ENCODE results near the gene LPCAT1. TPM values are rescaled to one million over a fixed set of nuclear protein-coding genes. Genes with fewer than 3 reads are reported as not detected.
"Not testable (repeated sequence)": the region's sequence is repeated elsewhere in the genome, so short reads cannot be mapped to it uniquely, and the experiment has no call there.

The LPCAT1 gene
- total RNA-seq, 1 experiment from 2014 or later: 47.5 TPM

DNA sequence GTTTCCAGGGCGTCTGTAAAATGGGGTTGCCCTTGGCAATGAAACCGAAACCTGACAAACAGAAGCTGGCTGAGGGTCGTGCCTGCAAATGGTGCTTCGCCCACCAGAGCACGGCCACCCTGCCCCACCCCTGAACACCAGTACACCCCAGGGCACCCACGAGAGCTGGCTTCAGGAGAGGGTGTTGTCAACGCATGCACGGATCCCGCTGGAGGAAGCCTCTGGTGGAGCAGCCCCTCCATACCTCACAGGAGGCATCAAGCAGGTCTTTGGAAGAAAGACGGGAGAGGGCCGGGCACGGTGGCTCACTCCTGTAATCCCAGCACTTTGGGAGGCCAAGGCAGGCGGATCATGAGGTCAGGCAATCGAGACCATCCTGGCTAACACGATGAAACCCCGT is 87.1 kb downstream of the LPCAT1 start:
- in situ Hi-C loops (cut with HindIII; ENCODE audit: low pct_unique_long_range_greater_than_20kb, low sequenced_read_pairs): no loop called here
- DNase-seq (ENCODE audit: low read depth, low spot score): no peak

DNA sequence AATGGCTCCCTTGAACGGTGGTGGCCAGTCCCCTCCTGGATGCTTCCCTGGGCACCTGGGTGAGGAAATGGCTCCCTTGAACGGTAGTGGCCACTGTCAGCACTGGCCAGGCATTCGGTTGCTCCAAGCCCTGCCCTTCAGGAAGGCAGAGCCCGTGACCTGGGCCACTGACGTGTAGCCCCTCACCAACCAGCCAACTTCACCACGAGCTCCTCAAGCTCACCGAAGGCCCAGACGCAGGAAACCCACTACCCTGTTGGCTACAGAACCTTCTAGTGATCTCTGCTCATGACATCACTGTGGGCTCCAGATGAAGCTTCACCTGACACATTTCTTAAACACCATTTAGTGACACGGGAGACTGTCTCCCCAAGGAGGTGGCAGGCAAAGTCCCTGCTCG is 87.7 kb downstream of the LPCAT1 start:
- in situ Hi-C loops (cut with HindIII; ENCODE audit: low pct_unique_long_range_greater_than_20kb, low sequenced_read_pairs): no loop called here
- DNase-seq (ENCODE audit: low read depth, low spot score): no peak

DNA sequence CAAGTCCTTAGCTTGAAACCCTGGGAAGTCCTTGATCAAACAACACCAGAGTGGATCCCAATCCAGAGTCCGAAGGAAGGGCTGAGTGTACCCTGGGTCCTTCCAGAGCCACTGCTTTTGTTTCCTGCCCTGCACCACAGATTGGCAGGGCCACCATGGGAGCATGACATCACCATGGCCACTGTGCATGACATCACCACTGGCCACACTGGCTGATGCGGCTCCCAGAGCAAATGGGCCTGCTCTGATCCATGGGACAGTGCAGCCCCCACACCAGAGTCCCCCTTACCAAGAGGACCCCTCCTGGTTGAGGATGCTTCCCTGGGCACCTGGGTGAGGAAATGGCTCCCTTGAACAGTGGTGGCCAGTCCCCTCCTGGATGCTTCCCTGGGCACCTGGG is 88.4 kb downstream of the LPCAT1 start:
- DNase-seq (ENCODE audit: low read depth, low spot score): no peak
- in situ Hi-C loops (cut with HindIII; ENCODE audit: low pct_unique_long_range_greater_than_20kb, low sequenced_read_pairs): no loop called here

DNA sequence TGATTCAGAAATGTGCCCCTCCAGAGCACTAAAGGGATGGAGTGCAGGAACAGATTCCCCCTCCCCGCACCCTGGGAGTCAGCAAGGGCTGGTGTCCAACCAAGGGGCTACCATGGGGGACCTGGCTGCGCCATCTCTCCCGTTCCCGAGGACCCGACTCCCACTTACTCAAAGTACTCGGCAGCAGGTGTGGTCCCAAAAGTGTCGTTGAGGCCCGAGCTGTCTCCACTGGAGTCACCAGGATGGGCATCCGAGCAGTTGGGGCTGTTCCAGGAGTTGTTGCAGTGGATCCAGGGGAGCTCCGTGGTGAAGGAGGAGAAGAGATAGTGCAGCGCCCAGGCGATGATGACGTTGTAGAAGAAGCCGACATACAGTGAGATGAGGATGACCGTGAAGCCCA is 91.5 kb downstream of the LPCAT1 start:
- in situ Hi-C loops (cut with HindIII; ENCODE audit: low pct_unique_long_range_greater_than_20kb, low sequenced_read_pairs): no loop called here
- no peak for DNase-seq (ENCODE audit: low read depth, low spot score)

DNA sequence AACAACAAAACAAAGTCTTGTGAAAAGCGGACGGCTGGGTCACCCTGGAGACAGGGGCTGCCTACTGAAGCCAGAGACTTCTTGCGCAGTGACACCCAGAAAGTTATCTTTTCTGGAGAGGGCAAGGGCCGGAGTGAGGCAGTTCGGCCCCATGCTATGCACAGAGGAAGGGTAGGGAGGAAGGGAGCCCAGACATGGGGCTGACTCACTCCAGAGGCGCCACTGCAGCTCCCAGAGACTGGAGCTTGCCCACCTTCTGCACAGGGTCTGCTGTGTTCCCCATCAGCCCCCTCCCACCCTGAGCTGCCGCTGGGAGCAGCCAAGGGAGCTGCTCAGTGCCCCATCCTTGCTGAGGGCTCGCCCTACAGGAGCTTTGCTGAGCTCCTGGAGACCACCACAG is 91.9 kb downstream of the LPCAT1 start:
- in situ Hi-C loops (cut with HindIII; ENCODE audit: low pct_unique_long_range_greater_than_20kb, low sequenced_read_pairs): no loop called here
- no peak for DNase-seq (ENCODE audit: low read depth, low spot score)

DNA sequence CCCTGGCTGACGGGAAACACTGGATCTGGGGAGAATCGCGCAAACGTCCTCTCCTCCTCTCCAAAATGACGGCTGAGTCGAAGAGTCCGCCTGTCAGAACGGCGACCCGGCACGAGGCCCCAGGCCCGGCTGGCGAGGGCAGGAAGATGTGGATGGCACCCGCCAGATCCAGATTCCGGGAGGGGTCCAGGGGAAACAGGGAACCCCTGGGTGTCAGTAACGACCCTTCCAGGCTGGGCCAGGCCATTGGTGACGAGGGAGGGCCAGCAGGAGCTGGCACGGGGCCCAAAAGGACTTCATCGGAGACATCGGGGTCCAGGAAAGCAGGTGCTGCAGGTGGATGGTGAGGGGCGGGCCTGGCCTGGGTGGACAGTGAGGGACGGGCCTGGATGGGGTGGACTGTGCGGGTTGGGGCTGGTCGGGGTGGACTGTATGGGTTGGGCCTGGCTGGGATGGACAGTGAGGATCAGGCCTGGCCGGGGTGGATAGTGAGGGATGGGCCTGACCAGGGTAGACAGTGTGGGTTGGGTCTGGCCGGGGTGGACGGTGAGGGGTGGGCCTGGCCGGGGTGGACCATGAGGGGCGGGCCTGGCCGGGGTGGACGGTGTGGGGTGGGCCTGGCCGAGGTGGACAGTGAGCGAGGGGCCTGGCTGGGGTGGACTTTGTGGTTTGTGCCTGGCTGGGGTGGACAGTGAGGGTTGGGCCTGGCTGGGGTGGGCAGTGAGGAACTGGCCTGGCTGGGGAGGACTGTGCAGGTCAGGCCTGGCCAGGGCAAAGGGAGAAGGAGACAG is 92.5 kb downstream of the LPCAT1 start:
- DNase-seq (ENCODE audit: low read depth, low spot score): no peak
- in situ Hi-C loops (cut with HindIII; ENCODE audit: low pct_unique_long_range_greater_than_20kb, low sequenced_read_pairs): no loop called here

DNA sequence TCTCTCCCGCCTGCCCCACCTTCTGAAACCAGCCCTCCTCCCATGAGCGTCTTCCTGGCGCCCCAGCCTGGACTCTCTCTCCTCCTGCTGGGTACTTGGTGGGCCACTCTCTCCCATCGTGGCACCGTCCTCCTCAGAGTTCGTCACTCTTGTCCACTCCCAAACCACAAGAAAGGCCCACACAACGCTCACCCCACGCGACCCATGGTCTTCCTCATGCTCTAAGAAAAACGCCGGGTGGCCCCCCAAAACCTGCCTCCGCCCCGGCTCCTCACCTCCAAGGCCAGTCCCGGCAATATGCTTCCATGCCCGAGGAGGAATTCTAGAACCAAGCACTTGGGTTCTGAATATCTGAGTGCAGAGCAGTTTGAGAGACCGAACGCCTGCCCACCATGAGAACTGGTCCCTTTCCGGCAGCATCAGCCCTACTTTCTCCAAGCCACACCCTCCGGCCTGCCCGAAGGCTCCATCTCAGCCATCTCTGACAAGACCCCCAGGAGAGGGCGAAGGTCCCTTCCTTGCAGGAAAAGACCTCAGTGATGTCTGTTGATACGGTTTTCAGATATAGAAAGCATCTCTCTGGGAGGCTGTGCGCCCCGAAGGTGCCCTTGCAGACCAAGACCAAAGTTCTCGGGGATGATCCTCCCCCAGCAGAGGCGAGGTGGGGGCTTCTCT is 93.5 kb downstream of the LPCAT1 start:
- in situ Hi-C loops (cut with HindIII; ENCODE audit: low pct_unique_long_range_greater_than_20kb, low sequenced_read_pairs): no loop called here
- no peak for DNase-seq (ENCODE audit: low read depth, low spot score)

DNA sequence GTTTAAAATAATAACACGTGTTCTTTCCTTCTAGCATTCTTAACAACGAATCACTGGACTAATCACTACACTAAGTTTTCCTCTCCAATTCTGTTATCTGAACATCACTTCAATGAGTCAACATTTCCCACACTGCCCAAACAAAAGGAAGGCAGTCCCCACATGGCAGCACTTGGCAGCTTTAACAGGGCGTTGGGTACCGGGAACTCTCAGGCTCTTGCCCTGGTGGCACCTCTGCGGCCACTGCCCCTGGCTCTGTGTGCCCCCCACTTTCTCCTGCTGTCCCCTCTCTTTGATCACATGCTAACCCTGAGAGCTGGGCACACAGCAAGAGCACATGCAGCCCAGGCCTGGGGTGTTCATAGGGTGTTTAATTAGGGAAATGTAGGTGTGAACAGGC is 94.3 kb downstream of the LPCAT1 start:
- in situ Hi-C loops (cut with HindIII; ENCODE audit: low pct_unique_long_range_greater_than_20kb, low sequenced_read_pairs): no loop called here
- no peak for DNase-seq (ENCODE audit: low read depth, low spot score)

DNA sequence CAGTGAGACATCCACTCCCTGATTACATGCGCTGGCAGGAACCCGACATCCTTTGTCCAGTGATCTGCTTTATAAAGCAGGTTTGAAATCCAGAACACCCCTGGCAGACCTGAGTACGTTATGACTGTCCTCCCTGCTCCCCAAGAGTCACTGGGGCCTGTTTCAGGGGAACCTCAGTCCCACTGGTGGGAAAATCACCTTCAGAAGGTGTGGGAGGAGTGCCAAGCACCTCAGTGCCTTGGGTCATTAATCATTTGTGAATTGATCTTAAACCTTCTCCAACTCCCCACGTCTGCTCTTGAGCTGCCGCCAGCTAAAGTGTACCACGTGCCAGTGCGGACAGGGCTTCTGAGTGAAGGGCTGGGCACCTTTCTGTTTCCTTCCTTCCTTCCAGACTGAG is 94.7 kb downstream of the LPCAT1 start:
- in situ Hi-C loops (cut with HindIII; ENCODE audit: low pct_unique_long_range_greater_than_20kb, low sequenced_read_pairs): no loop called here

DNA sequence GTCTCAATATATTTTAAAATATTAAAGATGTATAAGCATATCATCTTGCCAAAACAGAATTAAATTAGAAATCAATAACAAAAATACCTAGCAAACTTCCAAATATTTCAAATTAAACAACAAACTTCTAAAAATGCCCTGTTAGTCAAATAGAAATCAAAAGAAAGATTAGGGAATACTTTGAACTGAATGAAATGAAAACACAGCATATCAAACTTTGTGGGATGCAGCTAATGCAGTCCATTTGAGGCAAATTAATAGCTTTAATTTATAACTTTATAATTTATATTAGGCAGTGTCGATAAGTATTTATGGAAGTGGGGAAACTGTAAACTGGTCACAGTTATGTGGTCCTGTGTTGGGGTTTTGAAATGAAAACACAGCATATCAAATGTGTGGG is 95.7 kb downstream of the LPCAT1 start:
- in situ Hi-C loops (cut with HindIII; ENCODE audit: low pct_unique_long_range_greater_than_20kb, low sequenced_read_pairs): no loop called here

More for the DNA sequence above, 94.7 kb downstream of the LPCAT1 start:
- DNase-seq (ENCODE audit: low read depth, low spot score): no peak

DNA sequence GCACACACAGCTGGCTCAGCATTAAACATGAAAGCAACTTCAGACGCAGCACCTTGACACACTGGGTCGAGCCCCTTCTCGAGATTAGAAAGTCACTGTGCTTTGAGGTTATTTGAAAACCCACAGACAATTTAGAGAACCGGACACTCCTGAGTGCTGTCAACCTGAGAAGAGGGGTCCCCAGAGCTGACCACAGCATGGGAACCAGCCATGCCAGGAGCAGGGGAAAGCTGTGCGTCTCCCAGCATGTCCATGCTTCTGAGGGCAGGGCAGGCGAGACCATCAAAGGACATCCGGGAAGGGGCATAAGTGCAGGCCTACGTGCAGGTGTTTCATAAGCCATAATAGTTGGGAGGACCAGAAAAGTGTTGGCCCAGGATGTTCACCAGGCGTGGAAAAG is 99.0 kb downstream of the LPCAT1 start:
- in situ Hi-C loops (cut with HindIII; ENCODE audit: low pct_unique_long_range_greater_than_20kb, low sequenced_read_pairs): no loop called here

More for the DNA sequence above, 95.7 kb downstream of the LPCAT1 start:
- DNase-seq (ENCODE audit: low read depth, low spot score): no peak

DNA sequence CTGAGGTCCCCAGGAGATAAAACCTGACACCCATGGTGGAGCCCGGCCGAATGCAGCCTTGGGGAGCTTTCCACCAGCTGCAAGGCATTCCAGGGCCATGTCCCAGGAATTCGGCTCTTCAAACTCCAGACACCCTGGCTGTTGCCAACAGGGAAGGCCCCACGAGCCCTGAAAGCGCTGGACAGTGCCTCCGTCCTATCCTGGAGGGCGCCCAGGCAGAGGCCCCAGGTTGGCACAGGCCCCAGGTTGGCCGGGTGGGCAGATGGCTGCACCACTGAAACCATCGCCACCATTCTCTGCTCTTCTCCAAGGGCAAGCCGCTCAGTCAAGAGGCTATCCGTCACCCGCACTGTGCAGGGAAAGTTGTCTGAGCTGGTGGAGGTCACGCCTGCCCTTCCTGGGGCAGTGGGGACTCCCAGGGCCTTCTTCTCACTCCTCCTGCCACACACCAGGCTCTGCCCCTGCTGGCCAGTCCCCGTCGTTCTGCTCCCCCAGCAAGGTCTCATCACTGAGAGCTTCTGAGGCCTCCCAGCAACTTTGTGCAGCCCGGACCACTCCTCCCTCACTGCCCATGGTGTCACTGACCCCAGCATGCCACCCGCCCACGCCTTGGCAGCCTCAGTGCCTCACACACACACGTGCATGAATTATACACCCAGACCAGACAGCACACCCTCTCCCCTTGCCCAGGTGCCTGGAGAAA is 99.7 kb downstream of the LPCAT1 start:
- in situ Hi-C loops (cut with HindIII; ENCODE audit: low pct_unique_long_range_greater_than_20kb, low sequenced_read_pairs): no loop called here
- DNase-seq (ENCODE audit: low read depth, low spot score): no peak

More for the DNA sequence above, 99.0 kb downstream of the LPCAT1 start:
- DNase-seq (ENCODE audit: low read depth, low spot score): no peak

DNA sequence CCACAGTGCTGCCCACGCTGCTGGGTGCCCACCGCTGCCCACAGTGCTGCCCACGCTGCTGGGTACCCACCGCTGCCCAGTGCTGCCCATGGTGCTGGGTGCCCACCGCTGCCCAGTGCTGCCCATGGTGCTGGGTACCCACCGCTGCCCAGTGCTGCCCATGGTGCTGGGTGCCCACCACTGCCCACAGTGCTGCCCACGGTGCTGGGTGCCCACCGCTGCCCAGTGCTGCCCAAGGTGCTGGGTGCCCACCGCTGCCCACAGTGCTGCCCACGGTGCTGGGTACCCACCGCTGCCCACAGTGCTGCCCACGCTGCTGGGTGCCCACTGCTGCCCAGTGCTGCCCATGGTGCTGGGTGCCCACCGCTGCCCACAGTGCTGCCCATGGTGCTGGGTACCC is 101.2 kb downstream of the LPCAT1 start:
- DNase-seq (ENCODE audit: low read depth, low spot score); in situ Hi-C loops (cut with HindIII; ENCODE audit: low pct_unique_long_range_greater_than_20kb, low sequenced_read_pairs): not testable (repeated sequence)

DNA sequence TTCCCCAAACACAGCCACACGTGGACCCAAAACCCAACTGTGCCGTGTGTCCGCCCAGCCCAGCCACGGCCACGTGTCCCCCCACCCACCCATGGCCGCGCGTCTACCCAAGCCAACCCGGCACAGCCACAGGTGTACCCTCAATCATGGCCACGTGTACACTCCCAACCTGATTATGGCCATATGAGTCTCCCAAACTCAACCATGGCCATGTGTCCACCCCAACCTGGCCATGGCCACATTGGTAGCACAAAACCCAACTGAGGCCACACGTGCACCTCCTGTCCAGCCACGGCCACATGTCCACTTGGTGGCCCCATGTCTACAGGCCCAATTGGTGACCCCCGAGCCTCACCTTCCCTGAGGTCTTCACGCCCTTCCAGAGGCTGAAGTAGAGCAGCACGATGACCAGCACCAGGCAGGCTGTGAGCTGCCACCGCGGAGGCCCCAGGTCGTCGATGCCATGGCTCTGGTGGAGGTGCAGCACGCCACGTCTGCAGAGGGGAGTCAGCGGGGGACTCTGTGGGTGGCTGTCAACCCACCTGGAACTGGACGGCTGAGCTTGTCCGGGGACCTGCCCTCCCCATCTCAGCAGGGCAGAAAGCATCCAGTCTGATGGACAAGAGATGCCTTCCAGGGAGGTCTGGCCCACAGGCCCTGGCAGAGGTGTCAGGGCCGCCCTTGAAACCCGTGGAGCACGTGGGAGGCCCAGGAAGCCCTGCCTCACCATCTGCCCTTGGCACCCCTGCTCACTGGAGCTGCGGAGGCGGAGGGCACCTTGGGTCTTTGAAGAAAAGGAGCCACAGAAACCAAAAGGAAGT is 102.0 kb downstream of the LPCAT1 start:
- in situ Hi-C loops (cut with HindIII; ENCODE audit: low pct_unique_long_range_greater_than_20kb, low sequenced_read_pairs): no loop called here
- no peak for DNase-seq (ENCODE audit: low read depth, low spot score)

DNA sequence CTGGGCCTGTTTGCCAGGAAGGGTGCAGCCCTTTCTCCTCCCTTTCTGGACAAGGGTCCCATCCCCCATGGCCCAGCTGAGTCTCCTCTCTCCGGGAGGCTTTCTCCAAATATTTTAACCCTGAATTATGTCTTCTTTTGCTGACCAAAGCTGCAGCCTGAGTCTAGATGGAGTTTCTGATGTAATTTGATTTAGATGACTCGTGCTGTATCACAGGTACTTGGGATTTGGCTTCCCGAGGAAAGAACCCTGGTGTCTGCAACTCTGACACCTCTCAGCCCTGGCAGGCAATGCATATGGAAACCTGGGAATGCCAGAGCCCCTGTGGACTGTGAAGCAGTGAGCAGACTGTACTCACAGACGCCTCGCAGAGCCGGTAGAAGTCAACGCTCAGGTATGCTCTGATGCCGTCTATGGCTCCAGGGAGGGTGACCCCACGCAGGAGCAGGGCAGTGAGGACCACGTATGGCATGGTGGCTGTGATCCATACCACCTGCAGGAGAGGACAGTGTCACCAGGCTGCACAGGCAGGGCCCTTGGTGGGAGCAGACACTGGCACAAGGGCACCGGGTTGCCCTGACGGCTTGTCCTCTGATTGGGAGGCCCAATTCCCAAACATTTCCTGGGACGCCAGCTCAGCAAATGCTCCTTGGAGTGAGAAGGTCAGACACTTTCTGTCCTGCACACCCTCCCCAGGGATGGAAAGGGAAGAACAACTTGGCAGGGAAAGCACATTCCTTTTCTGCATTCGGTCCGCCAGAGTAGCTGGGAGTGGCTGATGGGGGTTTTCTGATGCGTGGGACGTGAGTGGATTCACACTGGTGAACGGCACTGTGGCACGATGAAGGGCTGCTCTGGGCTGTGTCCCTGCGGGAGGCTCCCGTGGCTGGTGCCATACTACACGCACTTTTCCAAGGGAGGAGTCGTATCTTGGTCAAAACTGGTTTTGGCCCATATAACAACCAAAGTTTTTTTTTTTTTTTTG is 103.3 kb downstream of the LPCAT1 start:
- in situ Hi-C loops (cut with HindIII; ENCODE audit: low pct_unique_long_range_greater_than_20kb, low sequenced_read_pairs): no loop called here
- no peak for DNase-seq (ENCODE audit: low read depth, low spot score)

DNA sequence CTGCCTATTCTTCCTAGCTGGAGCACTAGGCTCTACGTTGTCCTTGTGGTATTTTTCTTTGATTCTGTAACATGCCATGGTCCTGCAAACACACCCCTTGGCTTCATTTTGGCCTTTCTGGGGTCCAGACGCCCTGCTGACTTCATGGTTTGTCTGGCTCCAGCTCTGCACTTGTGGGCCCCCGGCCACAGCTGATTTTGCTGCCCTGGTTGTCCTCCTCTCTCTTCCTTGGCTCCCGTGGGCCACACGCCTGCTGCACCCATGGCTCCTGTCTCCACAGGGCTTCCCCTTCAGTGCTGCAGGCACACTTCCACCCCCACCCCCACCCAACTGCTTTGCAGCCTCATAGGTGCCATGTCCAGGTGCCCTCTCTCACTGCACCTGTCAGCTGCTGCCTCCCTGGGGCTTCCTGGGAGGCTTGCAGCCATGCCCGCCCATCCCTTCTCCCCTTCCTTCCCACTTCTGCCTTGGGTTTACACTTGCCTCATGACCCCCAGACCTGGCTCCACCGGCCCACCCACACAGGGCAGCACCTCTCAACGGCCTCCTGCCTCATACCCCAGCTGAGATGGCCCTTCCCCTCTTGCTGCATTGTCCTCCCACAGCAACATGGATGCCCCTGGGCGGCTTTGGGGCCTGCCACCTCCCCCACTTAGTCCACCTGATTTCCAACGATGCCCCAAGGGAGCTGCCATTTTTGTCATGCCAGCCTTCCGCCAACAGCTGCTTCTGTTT is 104.1 kb downstream of the LPCAT1 start:
- in situ Hi-C loops (cut with HindIII; ENCODE audit: low pct_unique_long_range_greater_than_20kb, low sequenced_read_pairs): no loop called here
- no peak for DNase-seq (ENCODE audit: low read depth, low spot score)
